ENCODE measurements around the gene ISOC2. TPM values are rescaled to one million over a fixed set of nuclear protein-coding genes. Genes with fewer than 3 reads are reported as not detected.

ISOC2 gene
- total and polyA plus RNA-seq, 2 donors (not counting 3 experiments of a cell fraction or from before 2014, with no cell fraction given), result 49.3 to 68.7 TPM

- no peak overlapping the region for H3K9ac ChIP-seq (replicated peaks; ENCODE audit: extremely low read depth, insufficient read depth, low read length)
- POLR2A ChIA-PET, result no interaction called here
- no peak for TF ChIP-seq POLR2AphosphoS5 (IDR thresholded peaks at IDR 0.05; ENCODE audit: insufficient read depth, low read depth, low read length)
- no peak for TF ChIP-seq GATA2 (IDR thresholded peaks at IDR 0.05; ENCODE audit: insufficient read depth, insufficient read length, low read depth, low read length)
- no peak for TF ChIP-seq MYC (IDR thresholded peaks at IDR 0.05; ENCODE audit: low read depth, low read length)
- no peak for TF ChIP-seq MAX (IDR thresholded peaks at IDR 0.05; ENCODE audit: insufficient read depth, insufficient read length)
- TF ChIP-seq, protein P1, sequence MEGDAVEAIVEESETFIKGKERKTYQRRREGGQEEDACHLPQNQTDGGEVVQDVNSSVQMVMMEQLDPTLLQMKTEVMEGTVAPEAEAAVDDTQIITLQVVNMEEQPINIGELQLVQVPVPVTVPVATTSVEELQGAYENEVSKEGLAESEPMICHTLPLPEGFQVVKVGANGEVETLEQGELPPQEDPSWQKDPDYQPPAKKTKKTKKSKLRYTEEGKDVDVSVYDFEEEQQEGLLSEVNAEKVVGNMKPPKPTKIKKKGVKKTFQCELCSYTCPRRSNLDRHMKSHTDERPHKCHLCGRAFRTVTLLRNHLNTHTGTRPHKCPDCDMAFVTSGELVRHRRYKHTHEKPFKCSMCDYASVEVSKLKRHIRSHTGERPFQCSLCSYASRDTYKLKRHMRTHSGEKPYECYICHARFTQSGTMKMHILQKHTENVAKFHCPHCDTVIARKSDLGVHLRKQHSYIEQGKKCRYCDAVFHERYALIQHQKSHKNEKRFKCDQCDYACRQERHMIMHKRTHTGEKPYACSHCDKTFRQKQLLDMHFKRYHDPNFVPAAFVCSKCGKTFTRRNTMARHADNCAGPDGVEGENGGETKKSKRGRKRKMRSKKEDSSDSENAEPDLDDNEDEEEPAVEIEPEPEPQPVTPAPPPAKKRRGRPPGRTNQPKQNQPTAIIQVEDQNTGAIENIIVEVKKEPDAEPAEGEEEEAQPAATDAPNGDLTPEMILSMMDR (IDR thresholded peaks at IDR 0.05; ENCODE audit: extremely low read depth in 1 of 2, insufficient read depth in 1 of 2, low read depth in 1 of 2, low read length in 2 of 2), result no peak
- no peak for TF ChIP-seq JUN (IDR thresholded peaks at IDR 0.05; ENCODE audit: borderline replicate concordance, insufficient read depth, insufficient read length, low read depth)
- no peak for TF ChIP-seq POLR2A (IDR thresholded peaks at IDR 0.05; ENCODE audit: low read depth, low read length)
- TF ChIP-seq FOS (IDR thresholded peaks at IDR 0.05; ENCODE audit: borderline replicate concordance, insufficient read depth, low read length), result no peak
- TF ChIP-seq EZH2 (IDR thresholded peaks at IDR 0.05; ENCODE audit: borderline replicate concordance, low read depth, low read length, severe bottlenecking), result no peak
- no peaks in the 10 kb centered on the region for H3K9me3 ChIP-seq (replicated peaks; ENCODE audit: control insufficient read depth, insufficient read depth, low read length)
- H4K20me1 ChIP-seq (replicated peaks; ENCODE audit: control insufficient read depth, extremely low read depth, insufficient read depth, low read length), result no peaks in the 10 kb centered on the region
- peaks cover 15% of the 10 kb centered on the region for H3K79me2 ChIP-seq (ENCODE audit: control insufficient read depth, insufficient read depth, low read length)
- CTCF ChIA-PET, result interaction anchor here (0.6 to 6.1 kb wide), 5 partner anchors 11 to 180 kb away, joined by 3 to 62 read pairs (median 4); partner anchors contain the start of genes ISOC2, NAT14 and U2AF2
- peaks cover 10% of the 10 kb centered on the region for H3K4me1 ChIP-seq (ENCODE audit: control insufficient read depth, extremely low read depth, insufficient read depth, low read length)
- no peak overlapping the region for H3K4me3 ChIP-seq (replicated peaks in 1 of 3; ENCODE audit: insufficient read depth in 1 of 3, low read depth in 1 of 3, low read length in 3 of 3)
- H3K9me1 ChIP-seq (replicated peaks; ENCODE audit: control insufficient read depth, extremely low read depth, insufficient read depth, low read length), result no peaks in the 10 kb centered on the region
- no peak overlapping the region for H2AFZ ChIP-seq (ENCODE audit: low read depth, low read length)
- FAIRE-seq (no peak), DNase-seq (ENCODE audit: low read depth, low spot score) (no peak)
- no peak overlapping the region for H3K4me2 ChIP-seq (ENCODE audit: insufficient read depth, low read length)
- no peaks in the 10 kb centered on the region for H3K36me3 ChIP-seq (ENCODE audit: control insufficient read depth in 2 of 2, extremely low read depth in 1 of 2, insufficient read depth in 2 of 2, low read length in 2 of 2)
- BruUV-seq (replicated peaks), result no TSS peak
- dilution Hi-C loops (cut with MboI; ENCODE audit: extremely low pct_ligation_motif_present, low sequenced_read_pairs), result no loop called here
- intact Hi-C loops (cut with micrococcal nuclease), result no loop called here
- no peaks in the 10 kb centered on the region for H3K27me3 ChIP-seq (ENCODE audit: control insufficient read depth in 2 of 2, insufficient read depth in 2 of 2, low read length in 2 of 2)
- no peak overlapping the region for H3K27ac ChIP-seq (ENCODE audit: insufficient read depth, low read depth, low read length)
Observed at GRCh38 chr19:55474269-55475265, 13.1 kb upstream of the ISOC2 start.
